Calu3 (cell line): ENCODE results near the gene SOX12. TPM values are rescaled to one million over a fixed set of nuclear protein-coding genes. Genes with fewer than 3 reads are reported as not detected.

Experiments
- BruUV-seq: library from RNA; stranded (reverse); fragments of 400-500 nt; replicated peaks from 2 replicates; lab custom pipeline; 2021; lab: Mats Ljungman, UMichigan
- CTCF ChIA-PET: fragments of 300-600 bp; sonication (Branson Sonifier 250); formaldehyde crosslinking; loops from one replicate; lab custom pipeline; 2022; ENCODE audit warnings: antibody characterized with exemption; lab: Charles Lee
- DNase-seq: peaks from one replicate; pipeline ENCODE4 v3.0.0; 2022
- H3K27ac Mint-ChIP-seq: one replicate; pipeline ENCODE4 v1.8.0; 2022; ENCODE audit warnings: mixed read lengths; ENCODE audit not compliant: unreplicated experiment
- H3K27me3 Mint-ChIP-seq: one replicate; pipeline ENCODE4 v1.8.0; 2022; ENCODE audit warnings: mixed read lengths; ENCODE audit not compliant: unreplicated experiment
- H3K36me3 Mint-ChIP-seq: one replicate; pipeline ENCODE4 v1.8.0; 2022; ENCODE audit warnings: mild to moderate bottlenecking, moderate library complexity, mixed read lengths; ENCODE audit not compliant: insufficient read depth, unreplicated experiment
- H3K4me1 Mint-ChIP-seq: one replicate; pipeline ENCODE4 v1.8.0; 2022; ENCODE audit warnings: mild to moderate bottlenecking, low read depth, mixed read lengths; ENCODE audit not compliant: unreplicated experiment
- H3K4me3 Mint-ChIP-seq: one replicate; pipeline ENCODE4 v1.8.0; 2022; ENCODE audit warnings: mild to moderate bottlenecking, low read depth, moderate library complexity, mixed read lengths; ENCODE audit not compliant: unreplicated experiment
- H3K9me3 Mint-ChIP-seq: one replicate; pipeline ENCODE4 v1.8.0; 2022; ENCODE audit warnings: low read depth, mixed read lengths; ENCODE audit not compliant: unreplicated experiment
- intact Hi-C: fragments of 100-400 bp; cut with micrococcal nuclease; formaldehyde crosslinking; loops from one replicate; pipeline ENCODE4 v1.10.0; 2022; ENCODE audit not compliant: unreplicated experiment
- total RNA-seq: library from RNA; stranded (reverse); gene quantifications from 2 replicates; pipeline ENCODE4 v1.2.3, GENCODE V29; 2022
- TF ChIP-seq, protein P1 (sequence below): fragments of 200-600 bp; IDR thresholded peaks from one replicate; pipeline ENCODE4 v1.8.0; 2022; ENCODE audit warnings: antibody characterized with exemption; ENCODE audit not compliant: unreplicated experiment

SOX12 gene
- total RNA-seq, 1 experiment from 2014 or later, result 13.6 TPM

- Mint-ChIP-seq H3K27me3 (no peaks in the 10 kb centered on the region), H3K27ac (peak overlapping the region; percentile 97), H3K9me3 (peaks cover 4% of the 10 kb centered on the region), H3K4me3 (peak overlapping the region; percentile 43), H3K4me1 (peaks cover 86% of the 10 kb centered on the region), H3K36me3 (peaks cover 51% of the 10 kb centered on the region)
- TF ChIP-seq, protein P1, sequence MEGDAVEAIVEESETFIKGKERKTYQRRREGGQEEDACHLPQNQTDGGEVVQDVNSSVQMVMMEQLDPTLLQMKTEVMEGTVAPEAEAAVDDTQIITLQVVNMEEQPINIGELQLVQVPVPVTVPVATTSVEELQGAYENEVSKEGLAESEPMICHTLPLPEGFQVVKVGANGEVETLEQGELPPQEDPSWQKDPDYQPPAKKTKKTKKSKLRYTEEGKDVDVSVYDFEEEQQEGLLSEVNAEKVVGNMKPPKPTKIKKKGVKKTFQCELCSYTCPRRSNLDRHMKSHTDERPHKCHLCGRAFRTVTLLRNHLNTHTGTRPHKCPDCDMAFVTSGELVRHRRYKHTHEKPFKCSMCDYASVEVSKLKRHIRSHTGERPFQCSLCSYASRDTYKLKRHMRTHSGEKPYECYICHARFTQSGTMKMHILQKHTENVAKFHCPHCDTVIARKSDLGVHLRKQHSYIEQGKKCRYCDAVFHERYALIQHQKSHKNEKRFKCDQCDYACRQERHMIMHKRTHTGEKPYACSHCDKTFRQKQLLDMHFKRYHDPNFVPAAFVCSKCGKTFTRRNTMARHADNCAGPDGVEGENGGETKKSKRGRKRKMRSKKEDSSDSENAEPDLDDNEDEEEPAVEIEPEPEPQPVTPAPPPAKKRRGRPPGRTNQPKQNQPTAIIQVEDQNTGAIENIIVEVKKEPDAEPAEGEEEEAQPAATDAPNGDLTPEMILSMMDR, result no peak
- BruUV-seq, result no TSS peak
- intact Hi-C loops, result loop anchor here (2.0 kb wide), 1 partner anchor 14 kb away; the partner anchor contains the start of gene TRIB3
- DNase-seq, result no peak
- CTCF ChIA-PET, result interaction anchor here (1.4 to 2.4 kb wide), 2 partner anchors 14 to 65 kb away, joined by 3 to 8 read pairs; partner anchors contain the start of gene TRIB3
Measured at GRCh38 chr20:366719-367485, 41.5 kb downstream of the SOX12 start.

DNA sequence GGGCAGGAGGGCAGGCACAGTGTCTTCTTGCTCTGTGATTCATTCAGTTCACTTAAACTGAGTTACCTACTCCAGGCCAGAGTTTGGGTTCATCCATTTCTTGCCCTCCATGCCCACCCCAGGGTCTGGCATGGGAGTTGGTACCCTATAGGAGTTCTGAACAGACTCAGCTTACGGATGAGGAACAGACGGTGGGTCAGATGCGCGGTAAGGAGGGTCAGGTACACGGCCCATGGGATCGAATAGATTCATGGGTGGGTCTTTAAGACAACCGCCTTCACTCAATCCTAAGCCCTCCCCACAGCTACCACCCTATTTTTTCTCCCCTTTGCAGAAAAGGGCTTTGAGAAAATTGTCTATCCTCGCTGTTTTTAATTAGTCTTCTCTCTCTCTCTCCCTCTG, 42.1 kb downstream of the SOX12 start:
- no TSS peak for BruUV-seq
- no peak for DNase-seq
- CTCF ChIA-PET, result no interaction called here
- peaks cover 88% of the 10 kb centered on the region for H3K4me1 Mint-ChIP-seq
- H3K4me3 Mint-ChIP-seq, result no peak overlapping the region
- intact Hi-C loops, result loop anchor here (2.0 kb wide), 1 partner anchor 13 kb away; the partner anchor contains the start of gene TRIB3
- H3K27me3 Mint-ChIP-seq, result no peaks in the 10 kb centered on the region
- TF ChIP-seq, protein P1, result no peak
- H3K27ac Mint-ChIP-seq, result peak overlapping the region; percentile 97
- peaks cover 54% of the 10 kb centered on the region for H3K36me3 Mint-ChIP-seq
- peaks cover 4% of the 10 kb centered on the region for H3K9me3 Mint-ChIP-seq

- CTCF ChIA-PET, result interaction anchor here (0.7 kb wide), 1 partner anchor 95 kb away, joined by 4 read pairs; no protein-coding TSS in a partner anchor
- no peaks in the 10 kb centered on the region for H3K27me3 Mint-ChIP-seq
- H3K4me3 Mint-ChIP-seq, result peak overlapping the region; percentile 36
- intact Hi-C loops, result no loop called here
- H3K36me3 Mint-ChIP-seq, result peaks cover 51% of the 10 kb centered on the region
- BruUV-seq, result no TSS peak
- DNase-seq, result no peak
- H3K27ac Mint-ChIP-seq, result peak overlapping the region; percentile 97
- peaks cover 80% of the 10 kb centered on the region for H3K4me1 Mint-ChIP-seq
- peaks cover 4% of the 10 kb centered on the region for H3K9me3 Mint-ChIP-seq
- TF ChIP-seq, protein P1, result no peak
Measured at GRCh38 chr20:368915-369314, 43.6 kb downstream of the SOX12 start.

- H3K27me3 Mint-ChIP-seq, result no peaks in the 10 kb centered on the region
- peaks cover 67% of the 10 kb centered on the region for H3K4me1 Mint-ChIP-seq
- CTCF ChIA-PET, result no interaction called here
- peaks cover 44% of the 10 kb centered on the region for H3K36me3 Mint-ChIP-seq
- no peak for DNase-seq
- H3K27ac Mint-ChIP-seq, result peak overlapping the region; percentile 97
- peak overlapping the region; percentile 53 for H3K4me3 Mint-ChIP-seq
- no TSS peak for BruUV-seq
- TF ChIP-seq, protein P1, result no peak
- H3K9me3 Mint-ChIP-seq, result peaks cover 4% of the 10 kb centered on the region
- intact Hi-C loops, result no loop called here
Measured at GRCh38 chr20:370151-370600, 44.8 kb downstream of the SOX12 start.
